SK-N-SH (cell line): Measurements from ENCODE around the gene FFAR4.

Experiments used
- CTCF ChIP-seq: fragments of 200-600 bp; sonication (generic); IDR thresholded peaks from 2 replicates; pipeline ENCODE4 v1.6.1; 2017; ENCODE audit warnings: antibody characterized with exemption, mild to moderate bottlenecking, moderate library complexity
- EP300 ChIP-seq, 2 experiments: IDR thresholded peaks; 2 replicates each; pipeline versions ENCODE4 v1.4.0 to v1.6.1; 2012; ENCODE audit warnings: borderline replicate concordance in 1 of 2, low read depth in 1 of 2, low read length in 1 of 2
- EZH2phosphoT487 ChIP-seq: fragments of 200-600 bp; sonication (generic); IDR thresholded peaks from 2 replicates; pipeline ENCODE4 v1.6.1; 2017; ENCODE audit warnings: low read depth, mixed run types, mild to moderate bottlenecking, antibody characterized with exemption, moderate library complexity, borderline replicate concordance
- FOXJ3 ChIP-seq: sonication (generic); formaldehyde crosslinking; IDR thresholded peaks from 2 replicates; pipeline ENCODE4 v1.5.1; 2020; ENCODE audit warnings: mild to moderate bottlenecking, missing genetic modification reagents
- GABPA ChIP-seq: IDR thresholded peaks from 2 replicates; pipeline ENCODE4 v1.4.0; 2012; ENCODE audit warnings: low read depth, mild to moderate bottlenecking
- NFIC ChIP-seq: IDR thresholded peaks from 2 replicates; pipeline ENCODE4 v1.4.0; 2012; ENCODE audit warnings: borderline replicate concordance
- PBX3 ChIP-seq: IDR thresholded peaks from 2 replicates; pipeline ENCODE4; 2012
- POLR2AphosphoS5 ChIP-seq: IDR thresholded peaks from 2 replicates; pipeline ENCODE4 v1.6.1; 2012; ENCODE audit warnings: low read depth, low read length
- RAD21 ChIP-seq: IDR thresholded peaks from 2 replicates; pipeline ENCODE4 v1.6.1; 2012; ENCODE audit warnings: mild to moderate bottlenecking, low read length
- REST ChIP-seq: IDR thresholded peaks from 2 replicates; pipeline ENCODE4 v1.6.1; 2012; ENCODE audit warnings: mild to moderate bottlenecking, low read depth, low read length, moderate library complexity
- TAF1 ChIP-seq: IDR thresholded peaks from 2 replicates; pipeline ENCODE4 v1.6.1; 2012; ENCODE audit warnings: low read depth, mild to moderate bottlenecking, low read length, moderate library complexity, borderline replicate concordance
- USF1 ChIP-seq: IDR thresholded peaks from 2 replicates; pipeline ENCODE4 v1.4.0; 2012; ENCODE audit warnings: low read depth, borderline replicate concordance

GRCh38 chr10:93596539-93596938 is 30.1 kb downstream of the FFAR4 start:
- TF ChIP-seq EP300 (IDR thresholded peaks at IDR 0.05; ENCODE audit: borderline replicate concordance in 1 of 2, low read depth in 1 of 2, low read length in 1 of 2) (no peak), CTCF (peak; percentile 16; the same call in 1 of the 2 replicates), GABPA (no peak), RAD21 (no peak), TAF1 (no peak), PBX3 (no peak), USF1 (no peak), FOXJ3 (no peak), POLR2AphosphoS5 (no peak), NFIC (no peak), EZH2phosphoT487 (no peak), REST (no peak)
